GM23338 (cell line): ENCODE measurements around the gene CLSTN1.

Experiments
- CREB1 ChIP-seq: fragments of 250-450 bp; sonication (Bioruptor Pico); IDR thresholded peaks from 2 replicates; pipeline ENCODE4 v1.5.0; 2020; ENCODE audit warnings: low read depth, mild to moderate bottlenecking, moderate library complexity
- CTCF ChIP-seq, 2 experiments: fragments of 200-600 bp in 1 of 2; sonication (generic) in 1 of 2; conservative IDR thresholded peaks; 2 replicates each; pipeline versions ENCODE4 v1.5.1 to v1.6.1; 2016 to 2017; ENCODE audit warnings: antibody characterized with exemption in 2 of 2, low read depth in 2 of 2, mild to moderate bottlenecking in 2 of 2, moderate library complexity in 1 of 2
- EZH2phosphoT487 ChIP-seq: fragments of 200-600 bp; sonication (generic); IDR thresholded peaks from one replicate; pipeline ENCODE4 v1.8.1; 2018; ENCODE audit warnings: antibody characterized with exemption; ENCODE audit not compliant: unreplicated experiment
- POLR2AphosphoS5 ChIP-seq: IDR thresholded peaks from 2 replicates; pipeline ENCODE4 v1.6.1; 2016; ENCODE audit warnings: antibody characterized with exemption, low read depth

DNA sequence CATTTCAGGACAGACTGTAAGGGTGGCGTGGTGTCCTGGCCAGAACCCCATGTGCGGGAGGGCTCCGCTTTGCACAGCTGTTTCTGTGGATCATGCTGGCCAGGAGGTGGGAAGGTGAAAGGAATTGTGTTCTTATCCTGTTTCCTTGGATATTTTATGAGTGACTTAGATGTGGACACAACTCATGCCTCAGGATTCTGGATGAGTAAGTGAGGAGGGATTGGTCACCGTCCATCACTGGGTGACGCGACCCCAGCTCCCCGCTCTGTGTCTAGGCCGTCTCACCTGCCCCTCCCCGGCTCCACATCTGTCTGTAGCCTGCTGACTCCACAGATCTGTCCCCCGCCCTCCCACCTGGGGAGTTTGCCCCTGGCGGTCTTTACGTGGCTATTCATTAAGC is 123.4 kb downstream of the CLSTN1 start:
- TF ChIP-seq CREB1 (CRISPR knock-in tag) (no peak), CTCF (conservative IDR thresholded peaks at IDR 0.05; ENCODE audit: low read depth in 2 of 2) (no peak), POLR2AphosphoS5 (no peak), EZH2phosphoT487 (no peak)
